Body of pancreas (tissue), 4 donors: ENCODE data around the gene PRRT1. TPM values are rescaled to one million over a fixed set of nuclear protein-coding genes. Genes with fewer than 3 reads are reported as not detected.
A peak's percentile ranks its signal among the peaks of the same experiment; 100 is the strongest.
"Not testable (repeated sequence)": the region's sequence is repeated elsewhere in the genome, so short reads cannot be mapped to it uniquely, and the experiment has no call there.

Experiments
- ATAC-seq: fragments of 150-250 bp; one replicate; pipeline ENCODE4 v1.9.1; 2016
- DNase-seq, 4 donors: peaks; one replicate each; pipeline ENCODE4 v3.0.0-alpha.2; 2019
- H3K27ac ChIP-seq, 4 donors: fragments of 200-600 bp; sonication (generic); 1 replicate in 3 of 4; 2 replicates in 1 of 4; pipeline versions ENCODE4 v1.5.1 to v1.6.1; 2016 to 2019; ENCODE audit warnings: mild to moderate bottlenecking in 1 of 4, mixed read lengths in 1 of 4, moderate library complexity in 1 of 4
- H3K27me3 ChIP-seq, 2 donors: fragments of 200-600 bp; sonication (generic); one replicate each; pipeline ENCODE4 v1.6.0; 2016; ENCODE audit warnings: mild to moderate bottlenecking in 1 of 2
- H3K36me3 ChIP-seq, 2 donors: fragments of 200-600 bp; sonication (generic); replicated peaks in 1 of 2; 2 replicates each; pipeline ENCODE4 v1.5.1; 2016; ENCODE audit warnings: low read depth in 2 of 2; ENCODE audit not compliant: insufficient read depth in 1 of 2
- H3K4me1 ChIP-seq: fragments of 200-600 bp; sonication (generic); one replicate; pipeline ENCODE4 v1.6.0; 2016
- H3K4me3 ChIP-seq, 2 donors: fragments of 200-600 bp; sonication (generic); 1 replicate in 1 of 2; 2 replicates in 1 of 2; pipeline ENCODE4 v1.5.1; 2016 to 2019
- H3K9me3 ChIP-seq, 3 donors: fragments of 200-600 bp; sonication (generic); 1 replicate in 2 of 3; 2 replicates in 1 of 3; pipeline ENCODE4 v1.5.1; 2016
- POLR2A ChIP-seq, 3 donors: fragments of 450-650 bp; IDR thresholded peaks; one replicate each; pipeline ENCODE4 v1.6.1; 2016; ENCODE audit warnings: antibody characterized with exemption in 3 of 3, mild to moderate bottlenecking in 2 of 3
- WGBS, 2 donors: methylation state at CpG; one replicate each; pipeline ENCODE4 v1.1.5; 2017; 5-methylcytosine and 5-hydroxymethylcytosine counted together
- intact Hi-C: fragments of 100-400 bp; cut with DNase I; formaldehyde crosslinking; loops from one replicate; pipeline ENCODE4 v1.15.1; 2023
- total RNA-seq, 2 donors: library from RNA; depleted of rRNA; stranded (reverse); fragments of >200 nt; gene quantifications; one replicate each; pipeline ENCODE4 v1.1.0, GENCODE V29; 2016
- TF ChIP-seq, protein P1 (sequence below), 7 experiments: fragments of 450-650 bp in 4 of 7; fragments of 200-600 bp in 3 of 7; sonication (generic) in 3 of 7; IDR thresholded peaks; one replicate each; pipeline ENCODE4 v1.5.1; 2016 to 2019; ENCODE audit warnings: antibody characterized with exemption in 7 of 7

Gene PRRT1
- total RNA-seq, 2 donors from 2014 or later: not detected

DNA sequence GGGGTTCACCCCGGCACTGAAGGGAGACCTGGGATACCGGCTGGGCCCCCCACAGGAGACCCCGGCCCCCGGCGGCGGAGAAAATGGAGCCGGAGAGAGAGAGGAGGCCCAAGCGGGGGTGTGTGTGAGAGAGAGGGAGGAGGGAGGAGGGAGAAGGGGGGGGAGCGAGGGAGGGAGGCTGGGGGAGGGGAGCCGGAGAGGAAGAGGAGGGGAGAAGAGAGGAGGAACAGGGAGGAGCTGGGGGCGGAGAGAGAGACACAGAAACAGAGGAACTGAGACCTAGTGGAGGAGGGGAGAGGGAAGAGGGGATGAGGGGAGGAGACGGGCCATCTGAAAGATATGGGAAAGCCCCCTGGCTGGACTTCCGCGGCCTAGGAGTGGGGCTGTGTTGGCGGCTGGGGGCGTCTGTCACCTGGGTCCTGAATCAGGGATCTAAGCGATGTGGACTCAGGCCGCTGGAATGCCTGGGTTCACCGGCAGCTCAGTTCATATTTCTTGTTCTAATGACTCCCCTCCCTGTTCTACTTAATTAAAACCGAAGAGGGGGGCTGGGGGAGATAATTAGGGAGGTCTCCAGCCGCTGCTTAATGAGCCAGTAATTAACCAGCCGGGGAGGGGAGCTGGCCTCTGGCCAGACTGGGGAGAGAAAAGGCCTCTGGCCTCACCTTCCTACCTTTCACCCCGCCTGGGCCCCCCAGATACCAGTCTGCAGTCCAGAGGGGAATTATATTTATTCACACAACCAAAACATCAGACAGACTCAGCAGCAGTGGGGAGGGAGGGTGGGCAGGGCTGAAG, 38.5 kb upstream of the PRRT1 start, which contains the start of gene PBX2:
Gene PBX2 (minus strand): TSS at position 149 of the 798 bp plus-strand sequence. CDS start 287 bp downstream, outside the sequence.
- intact Hi-C loops: no loop called here
- peak in 2 of 3 donors; percentile 72 to 84 for TF ChIP-seq POLR2A (IDR thresholded peaks at IDR 0.05)
- TF ChIP-seq, protein P1, sequence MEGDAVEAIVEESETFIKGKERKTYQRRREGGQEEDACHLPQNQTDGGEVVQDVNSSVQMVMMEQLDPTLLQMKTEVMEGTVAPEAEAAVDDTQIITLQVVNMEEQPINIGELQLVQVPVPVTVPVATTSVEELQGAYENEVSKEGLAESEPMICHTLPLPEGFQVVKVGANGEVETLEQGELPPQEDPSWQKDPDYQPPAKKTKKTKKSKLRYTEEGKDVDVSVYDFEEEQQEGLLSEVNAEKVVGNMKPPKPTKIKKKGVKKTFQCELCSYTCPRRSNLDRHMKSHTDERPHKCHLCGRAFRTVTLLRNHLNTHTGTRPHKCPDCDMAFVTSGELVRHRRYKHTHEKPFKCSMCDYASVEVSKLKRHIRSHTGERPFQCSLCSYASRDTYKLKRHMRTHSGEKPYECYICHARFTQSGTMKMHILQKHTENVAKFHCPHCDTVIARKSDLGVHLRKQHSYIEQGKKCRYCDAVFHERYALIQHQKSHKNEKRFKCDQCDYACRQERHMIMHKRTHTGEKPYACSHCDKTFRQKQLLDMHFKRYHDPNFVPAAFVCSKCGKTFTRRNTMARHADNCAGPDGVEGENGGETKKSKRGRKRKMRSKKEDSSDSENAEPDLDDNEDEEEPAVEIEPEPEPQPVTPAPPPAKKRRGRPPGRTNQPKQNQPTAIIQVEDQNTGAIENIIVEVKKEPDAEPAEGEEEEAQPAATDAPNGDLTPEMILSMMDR (IDR thresholded peaks at IDR 0.05): no peak
- H3K27me3 ChIP-seq: no peaks in the 10 kb centered on the region
- peak; percentile 88 to 94 (median 90) for DNase-seq
- 1 to 2% methylated on average over 13 to 22 of the region's 23 CpGs for WGBS, 2 donors
- peak within 1 kb of the TSS; percentile 86 to 97 (median 89) for H3K27ac ChIP-seq
- H3K9me3 ChIP-seq: no peaks in the 10 kb centered on the region
- peaks cover 0 to 2% of the 10 kb centered on the region in 2 donors for H3K36me3 ChIP-seq
- peaks cover 41% of the 10 kb centered on the region for H3K4me1 ChIP-seq
- ATAC-seq: peak; percentile 85
- H3K4me3 ChIP-seq: peak within 1 kb of the TSS; percentile 42 to 90

DNA sequence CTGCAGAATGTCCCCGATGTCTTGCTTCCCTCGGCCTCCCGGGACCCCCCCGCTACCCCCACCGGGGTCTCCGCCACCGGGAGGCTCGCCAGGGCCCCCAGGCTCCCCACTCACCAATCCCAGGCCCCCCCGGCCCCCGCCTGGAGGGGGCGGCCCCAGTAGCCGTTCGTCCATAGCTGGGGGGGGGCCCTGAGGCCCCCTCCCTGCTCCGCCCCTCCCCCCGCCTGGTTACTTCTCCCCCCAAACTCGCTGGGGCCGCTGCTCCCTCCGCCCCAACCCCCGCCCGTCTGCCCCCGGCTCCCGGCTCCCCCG, 38.0 kb upstream of the PRRT1 start:
- Histone ChIP-seq H3K36me3 (peaks cover 0 to 2% of the 10 kb centered on the region in 2 donors), H3K4me1 (peaks cover 36% of the 10 kb centered on the region), H3K27ac (peak overlapping the region; percentile 86 to 97 (median 89)), H3K9me3 (no peaks in the 10 kb centered on the region), H3K27me3 (no peaks in the 10 kb centered on the region), H3K4me3 (peak overlapping the region; percentile 42 to 90)
- TF ChIP-seq POLR2A (IDR thresholded peaks at IDR 0.05): no peak
- TF ChIP-seq, protein P1 (IDR thresholded peaks at IDR 0.05): no peak
- DNase-seq (no peak), ATAC-seq (no peak)
- intact Hi-C loops: no loop called here
- WGBS, 2 donors: 0% methylated on average over 3 of the region's 23 CpGs; no CpG with 5 or more reads in 1 of the 2 donors

DNA sequence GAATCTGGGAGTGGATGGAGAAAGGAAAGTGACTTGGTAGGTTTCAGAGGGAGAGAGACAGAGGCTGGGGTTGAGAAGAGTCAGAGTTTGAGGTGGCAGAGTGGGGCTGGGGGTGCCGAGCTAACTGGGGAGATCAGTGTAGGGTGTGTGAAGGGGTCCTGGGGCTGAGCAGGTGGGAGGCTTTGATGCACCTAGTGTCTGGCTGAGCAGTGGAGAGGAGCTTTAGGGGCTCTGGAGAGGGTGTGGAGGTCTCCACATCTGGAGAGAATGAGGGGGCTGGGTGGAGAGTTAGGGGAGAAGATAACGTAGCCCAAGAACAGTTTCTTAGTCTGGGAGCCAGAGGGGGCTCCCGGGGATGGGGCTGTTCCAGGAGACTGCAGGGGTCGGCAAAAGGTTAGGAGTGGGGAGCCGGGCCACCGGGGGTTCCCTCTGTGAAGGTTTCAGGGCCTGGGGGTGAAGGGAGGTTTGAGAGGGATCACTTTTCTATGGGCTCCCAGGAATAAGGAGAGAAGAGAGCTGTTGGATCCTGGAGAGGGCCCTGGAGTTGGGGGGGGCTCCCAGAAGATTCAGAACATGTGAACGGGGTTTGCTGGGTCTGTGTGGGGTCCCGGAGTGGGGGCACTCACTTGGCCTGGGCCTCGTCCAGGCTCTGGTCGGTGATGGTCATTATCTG, 37.5 kb upstream of the PRRT1 start:
- Histone ChIP-seq H3K36me3 (peaks cover 0 to 2% of the 10 kb centered on the region in 2 donors), H3K9me3 (no peaks in the 10 kb centered on the region), H3K27ac (peak overlapping the region; percentile 86 to 97 (median 89)), H3K4me1 (peaks cover 33% of the 10 kb centered on the region), H3K4me3 (peak overlapping the region; percentile 42 to 90), H3K27me3 (no peaks in the 10 kb centered on the region)
- 5 to 10% methylated on average over 7 to 10 of the region's 10 CpGs for WGBS, 2 donors
- intact Hi-C loops: no loop called here
- ATAC-seq: no peak
- no peak for DNase-seq
- TF ChIP-seq, protein P1 (IDR thresholded peaks at IDR 0.05): no peak
- TF ChIP-seq POLR2A (IDR thresholded peaks at IDR 0.05): no peak

DNA sequence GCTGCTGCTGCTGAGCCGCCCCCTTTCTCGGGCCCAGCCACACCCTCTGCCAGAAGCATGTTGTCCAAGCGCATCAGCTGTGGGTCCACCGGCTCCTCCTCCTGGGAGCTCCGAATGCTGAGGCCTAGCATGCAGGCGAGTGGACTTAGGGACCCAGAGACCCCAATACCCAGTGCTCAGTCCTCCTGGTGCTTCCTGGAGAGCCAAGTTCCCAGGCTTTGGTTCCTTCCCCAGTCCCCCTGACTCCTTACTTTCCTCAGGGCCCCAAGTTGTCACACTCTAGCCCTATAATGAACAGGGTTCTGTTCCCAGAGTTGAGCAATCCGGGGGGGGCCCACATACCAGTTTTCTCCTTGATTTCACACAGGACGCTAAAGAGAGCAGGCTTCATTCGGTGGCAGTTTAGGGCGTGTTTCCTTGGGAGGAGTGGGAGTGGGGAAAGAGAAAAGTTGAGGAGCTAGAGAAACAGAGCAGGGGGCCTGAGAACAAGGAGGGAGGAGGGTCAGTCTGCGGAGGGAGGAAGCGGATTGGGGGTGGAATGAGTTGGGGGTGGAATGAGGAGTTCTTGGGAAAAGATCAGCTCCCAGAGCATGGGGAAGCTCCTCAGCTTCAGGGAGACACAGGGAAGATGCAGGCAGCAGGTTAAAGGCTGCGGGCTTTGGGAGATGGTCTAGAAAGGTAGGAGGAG, 36.8 kb upstream of the PRRT1 start:
- intact Hi-C loops: no loop called here
- H3K9me3 ChIP-seq: no peaks in the 10 kb centered on the region
- H3K27me3 ChIP-seq: no peaks in the 10 kb centered on the region
- peaks cover 33% of the 10 kb centered on the region for H3K4me1 ChIP-seq
- H3K27ac ChIP-seq: peak overlapping the region in 3 of 4 donors; percentile 86 to 97 (median 88)
- H3K36me3 ChIP-seq: peaks cover 0 to 2% of the 10 kb centered on the region in 2 donors
- TF ChIP-seq POLR2A (IDR thresholded peaks at IDR 0.05): no peak
- TF ChIP-seq, protein P1 (IDR thresholded peaks at IDR 0.05): no peak
- DNase-seq (no peak), ATAC-seq (no peak)
- 37 to 43% methylated on average over 7 to 13 of the region's 13 CpGs for WGBS, 2 donors
- H3K4me3 ChIP-seq: no peak overlapping the region

DNA sequence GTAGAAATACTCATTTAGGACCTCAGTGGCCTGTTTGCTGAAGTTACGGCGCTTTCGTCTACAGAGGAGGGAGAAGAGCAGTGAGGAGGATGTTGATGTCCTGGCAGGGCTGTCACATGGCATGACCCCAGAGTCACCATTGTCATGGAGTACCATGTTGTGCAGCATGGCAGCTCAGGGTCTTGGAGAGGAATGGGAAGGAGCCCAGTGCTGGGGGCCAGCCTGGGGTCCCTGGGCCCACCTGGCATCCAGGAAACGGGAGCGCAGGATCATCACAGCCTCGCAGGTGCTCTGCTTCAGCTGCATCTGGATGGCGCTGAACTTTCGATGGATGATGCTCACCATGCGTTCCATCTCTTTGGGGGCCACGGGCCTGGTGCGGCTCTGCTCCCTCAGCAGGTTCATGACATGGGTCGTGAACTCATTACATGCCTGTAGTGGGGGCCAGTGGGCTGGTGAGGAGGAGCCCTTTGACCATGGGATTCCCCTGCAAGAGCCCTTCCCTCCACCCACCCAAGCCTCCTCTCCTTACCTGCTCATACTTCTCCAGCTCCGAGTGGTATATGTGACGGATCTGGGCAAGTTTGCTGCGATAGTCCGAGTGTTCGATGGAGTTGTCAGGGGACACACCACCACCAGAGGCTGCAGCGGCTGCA, 36.1 kb upstream of the PRRT1 start:
- ATAC-seq, H3K4me3 ChIP-seq, intact Hi-C loops, DNase-seq, H3K27me3 ChIP-seq, H3K36me3 ChIP-seq, H3K9me3 ChIP-seq: not testable (repeated sequence)
- WGBS, 2 donors: 80 to 82% methylated on average over 7 to 18 of the region's 18 CpGs
- Histone ChIP-seq H3K4me1 (peaks cover 33% of the 10 kb centered on the region), H3K27ac (peak overlapping the region in 2 of 4 donors; percentile 86 to 88)
